Osteoblast (primary cell): ENCODE data around the gene DTNB. TPM values are rescaled to one million over a fixed set of nuclear protein-coding genes. Genes with fewer than 3 reads are reported as not detected.

Experiments
- DNase-seq: peaks from one replicate; pipeline ENCODE4 v3.0.0; 2011; ENCODE audit warnings: low spot score, mixed read lengths; ENCODE audit not compliant: insufficient read length; ENCODE audit errors: missing footprints
- H2AFZ ChIP-seq: 2 replicates; pipeline ENCODE4 v1.6.0; 2011; ENCODE audit warnings: mild to moderate bottlenecking, low read length
- H3K27ac ChIP-seq: 2 replicates; pipeline ENCODE4 v1.5.1; 2011; ENCODE audit warnings: mild to moderate bottlenecking, low read depth, low read length, moderate library complexity
- H3K27me3 ChIP-seq: 2 replicates; pipeline ENCODE4 v1.6.0; 2012; ENCODE audit warnings: mild to moderate bottlenecking, control low read depth, inconsistent platforms, low read length, moderate library complexity; ENCODE audit not compliant: insufficient read depth
- H3K36me3 ChIP-seq: 2 replicates; pipeline ENCODE4 v1.5.1; 2011; ENCODE audit warnings: mild to moderate bottlenecking, low read length, control low read depth, moderate library complexity; ENCODE audit not compliant: insufficient read depth
- H3K4me1 ChIP-seq: 2 replicates; pipeline ENCODE4 v1.5.1; 2011; ENCODE audit warnings: mild to moderate bottlenecking, low read length, control low read depth, moderate library complexity; ENCODE audit not compliant: insufficient read depth
- H3K4me2 ChIP-seq: 2 replicates; pipeline ENCODE4 v1.6.0; 2011; ENCODE audit warnings: mild to moderate bottlenecking, low read length; ENCODE audit not compliant: insufficient read depth
- H3K4me3 ChIP-seq: fragments of 200-600 bp; sonication (generic); 3 replicates; pipeline ENCODE4 v1.5.1; 2012; ENCODE audit warnings: mild to moderate bottlenecking, low read length, inconsistent platforms; ENCODE audit not compliant: insufficient read depth
- H3K79me2 ChIP-seq: 2 replicates; pipeline ENCODE4 v1.6.0; 2012; ENCODE audit warnings: mild to moderate bottlenecking, low read length, control low read depth, inconsistent platforms; ENCODE audit not compliant: insufficient read depth
- H3K9me3 ChIP-seq: 2 replicates; pipeline ENCODE4 v1.5.1; 2011; ENCODE audit warnings: low read depth, low read length, control low read depth
- H4K20me1 ChIP-seq: 2 replicates; pipeline ENCODE4 v1.6.0; 2012; ENCODE audit warnings: mild to moderate bottlenecking, low read length, control low read depth; ENCODE audit not compliant: insufficient read depth
- CTCF ChIP-seq: IDR thresholded peaks from 2 replicates; pipeline ENCODE4 v1.5.1; 2011; ENCODE audit warnings: mild to moderate bottlenecking, low read depth, low read length, moderate library complexity; ENCODE audit errors: extremely low read depth
- total RNA-seq: library from RNA; depleted of rRNA; stranded (reverse); fragments of >200 nt; gene quantifications from 2 replicates; pipeline ENCODE4 v1.2.3, GENCODE V29; 2012

Gene DTNB
- total RNA-seq, 1 donor, result 9.8 TPM

- TF ChIP-seq CTCF, result no peak
- H2AFZ ChIP-seq, result no peak overlapping the region
- no peak overlapping the region for H3K4me2 ChIP-seq
- H4K20me1 ChIP-seq, result no peaks in the 10 kb centered on the region
- H3K4me1 ChIP-seq, result peaks cover 7% of the 10 kb centered on the region
- no peaks in the 10 kb centered on the region for H3K27me3 ChIP-seq
- H3K4me3 ChIP-seq, result no peak overlapping the region
- no peaks in the 10 kb centered on the region for H3K79me2 ChIP-seq
- H3K27ac ChIP-seq, result no peak overlapping the region
- no peaks in the 10 kb centered on the region for H3K9me3 ChIP-seq
- no peak for DNase-seq
- H3K36me3 ChIP-seq, result no peaks in the 10 kb centered on the region
These were observed 159.2 kb downstream of the DTNB start for GRCh38 chr2:25514043-25514637.

GRCh38 chr2:25512707-25513106 lies 160.7 kb downstream of the DTNB start:
- TF ChIP-seq CTCF, result no peak
- Histone ChIP-seq H3K27me3 (no peaks in the 10 kb centered on the region), H3K4me1 (peaks cover 7% of the 10 kb centered on the region), H3K4me2 (no peak overlapping the region), H3K79me2 (no peaks in the 10 kb centered on the region), H2AFZ (no peak overlapping the region), H4K20me1 (no peaks in the 10 kb centered on the region), H3K36me3 (no peaks in the 10 kb centered on the region), H3K4me3 (no peak overlapping the region), H3K27ac (no peak overlapping the region), H3K9me3 (no peaks in the 10 kb centered on the region)
- no peak for DNase-seq

GRCh38 chr2:25506226-25506625 lies 167.2 kb downstream of the DTNB start:
- DNase-seq, result no peak
- Histone ChIP-seq H4K20me1 (no peaks in the 10 kb centered on the region), H3K36me3 (no peaks in the 10 kb centered on the region), H3K4me3 (no peak overlapping the region), H3K27ac (no peak overlapping the region), H3K4me2 (no peak overlapping the region), H3K27me3 (no peaks in the 10 kb centered on the region), H3K4me1 (no peaks in the 10 kb centered on the region), H3K9me3 (no peaks in the 10 kb centered on the region), H3K79me2 (no peaks in the 10 kb centered on the region), H2AFZ (no peak overlapping the region)
- no peak for TF ChIP-seq CTCF

GRCh38 chr2:25505622-25506021 lies 167.8 kb downstream of the DTNB start:
- H3K79me2 ChIP-seq, result no peaks in the 10 kb centered on the region
- H3K4me1 ChIP-seq, result no peaks in the 10 kb centered on the region
- TF ChIP-seq CTCF, result no peak
- no peak overlapping the region for H3K4me3 ChIP-seq
- H4K20me1 ChIP-seq, result no peaks in the 10 kb centered on the region
- H3K4me2 ChIP-seq, result no peak overlapping the region
- no peak overlapping the region for H2AFZ ChIP-seq
- no peaks in the 10 kb centered on the region for H3K9me3 ChIP-seq
- H3K27me3 ChIP-seq, result no peaks in the 10 kb centered on the region
- no peaks in the 10 kb centered on the region for H3K36me3 ChIP-seq
- DNase-seq, result no peak
- no peak overlapping the region for H3K27ac ChIP-seq
